H9 (cell line): ENCODE measurements around the gene KHNYN. TPM values are rescaled to one million over a fixed set of nuclear protein-coding genes. Genes with fewer than 3 reads are reported as not detected.

ENCODE experiments used
- DNase-seq: peaks from one replicate; pipeline ENCODE4 v3.0.0-alpha.2; 2017
- H2AFZ ChIP-seq: one replicate; pipeline ENCODE4 v1.6.1; 2013; ENCODE audit warnings: mild to moderate bottlenecking, low read length, control low read depth, moderate library complexity
- H2AK5ac ChIP-seq: 2 replicates; pipeline ENCODE4 v1.6.1; 2013; ENCODE audit warnings: low read length, control low read depth, mixed read lengths; ENCODE audit not compliant: insufficient read length
- H2BK120ac ChIP-seq: one replicate; pipeline ENCODE4 v1.6.1; 2013; ENCODE audit warnings: low read depth, mild to moderate bottlenecking, low read length, control low read depth, inconsistent platforms; ENCODE audit not compliant: poor library complexity, severe bottlenecking
- H2BK12ac ChIP-seq: 2 replicates; pipeline ENCODE4 v1.6.1; 2013; ENCODE audit warnings: low read length, control low read depth, mixed read lengths, low read depth; ENCODE audit not compliant: insufficient read length
- H2BK15ac ChIP-seq: 2 replicates; pipeline ENCODE4 v1.6.1; 2013; ENCODE audit warnings: low read depth, low read length, control low read depth
- H2BK20ac ChIP-seq: one replicate; pipeline ENCODE4 v1.6.1; 2013; ENCODE audit warnings: low read depth, mild to moderate bottlenecking, low read length, control low read depth, inconsistent platforms; ENCODE audit not compliant: poor library complexity, severe bottlenecking
- H2BK5ac ChIP-seq: 2 replicates; pipeline ENCODE4 v1.6.1; 2013; ENCODE audit warnings: low read length, control low read depth, mixed read lengths; ENCODE audit not compliant: insufficient read length
- H3K14ac ChIP-seq: 2 replicates; pipeline ENCODE4 v1.6.1; 2013; ENCODE audit warnings: low read length, control low read depth; ENCODE audit not compliant: insufficient read depth
- H3K18ac ChIP-seq: 2 replicates; pipeline ENCODE4 v1.6.1; 2013; ENCODE audit warnings: low read depth, mild to moderate bottlenecking, mixed read lengths, low read length, control low read depth; ENCODE audit not compliant: insufficient read length
- H3K23ac ChIP-seq: 2 replicates; pipeline ENCODE4 v1.6.1; 2013; ENCODE audit warnings: low read length, control low read depth, mixed read lengths, low read depth; ENCODE audit not compliant: insufficient read length
- H3K23me2 ChIP-seq: 2 replicates; pipeline ENCODE4 v1.6.1; 2013; ENCODE audit warnings: low read depth, mild to moderate bottlenecking, mixed read lengths, low read length, control low read depth; ENCODE audit not compliant: insufficient read length, poor library complexity, severe bottlenecking
- H3K27ac ChIP-seq: 2 replicates; pipeline ENCODE4 v1.5.1; 2013; ENCODE audit warnings: low read length, control low read depth, mixed read lengths, low read depth; ENCODE audit not compliant: insufficient read length
- H3K27me3 ChIP-seq: 2 replicates; pipeline ENCODE4 v1.6.1; 2013; ENCODE audit warnings: low read length, control low read depth, inconsistent platforms; ENCODE audit not compliant: insufficient read depth
- H3K4ac ChIP-seq: 2 replicates; pipeline ENCODE4 v1.6.1; 2013; ENCODE audit warnings: low read depth, mild to moderate bottlenecking, control low read depth, inconsistent platforms, low read length, moderate library complexity
- H3K4me1 ChIP-seq: 2 replicates; pipeline ENCODE4 v1.6.1; 2013; ENCODE audit warnings: low read length, control low read depth, inconsistent platforms; ENCODE audit not compliant: insufficient read depth
- H3K4me2 ChIP-seq: 2 replicates; pipeline ENCODE4 v1.6.1; 2013; ENCODE audit warnings: low read length, control low read depth, mixed read lengths; ENCODE audit not compliant: insufficient read length, insufficient read depth
- H3K56ac ChIP-seq: 2 replicates; pipeline ENCODE4 v1.6.1; 2013; ENCODE audit warnings: low read depth, mild to moderate bottlenecking, mixed read lengths, low read length, control low read depth; ENCODE audit not compliant: insufficient read length
- H3K79me1 ChIP-seq: 2 replicates; pipeline ENCODE4 v1.6.1; 2013; ENCODE audit warnings: low read depth, mild to moderate bottlenecking, moderate library complexity, low read length, control low read depth, inconsistent platforms; ENCODE audit not compliant: insufficient read depth, poor library complexity, severe bottlenecking
- H3K79me2 ChIP-seq: 2 replicates; pipeline ENCODE4 v1.6.1; 2013; ENCODE audit warnings: low read length, control low read depth, inconsistent platforms; ENCODE audit not compliant: insufficient read depth
- H3K9ac ChIP-seq: 2 replicates; pipeline ENCODE4 v1.6.1; 2013; ENCODE audit warnings: low read length, control low read depth, mixed read lengths; ENCODE audit not compliant: insufficient read length; ENCODE audit errors: extremely low read depth
- H3K9me3 ChIP-seq: one replicate; pipeline ENCODE4 v1.6.1; 2013; ENCODE audit warnings: low read depth, low read length, inconsistent platforms; ENCODE audit not compliant: control insufficient read depth
- H3T11ph ChIP-seq: one replicate; pipeline ENCODE4 v1.6.1; 2013; ENCODE audit warnings: mild to moderate bottlenecking, low read length, control low read depth, inconsistent platforms
- H4K20me1 ChIP-seq: one replicate; pipeline ENCODE4 v1.6.1; 2013; ENCODE audit not compliant: control insufficient read depth, insufficient read length, insufficient read depth
- H4K5ac ChIP-seq: 2 replicates; pipeline ENCODE4 v1.6.1; 2013; ENCODE audit warnings: low read depth, mild to moderate bottlenecking, mixed read lengths, low read length, control low read depth; ENCODE audit not compliant: insufficient read length
- H4K8ac ChIP-seq: replicated peaks from 2 replicates; pipeline ENCODE4 v1.6.1; 2013; ENCODE audit warnings: low read length, control low read depth, mixed read lengths, low read depth; ENCODE audit not compliant: insufficient read length
- H4K91ac ChIP-seq: 2 replicates; pipeline ENCODE4 v1.6.1; 2013; ENCODE audit warnings: low read depth, mild to moderate bottlenecking, moderate library complexity, mixed read lengths, low read length, control low read depth; ENCODE audit not compliant: insufficient read length
- H3K27ac Mint-ChIP-seq, 3 experiments: 2 replicates in 2 of 3; 3 replicates in 1 of 3; pipeline ENCODE4 v1.8.0; 2020 to 2021; ENCODE audit warnings: mixed read lengths in 3 of 3, mild to moderate bottlenecking in 1 of 3, moderate library complexity in 1 of 3
- H3K27me3 Mint-ChIP-seq: 2 replicates; pipeline ENCODE4 v1.8.0; 2021; ENCODE audit warnings: low read depth, mild to moderate bottlenecking, moderate library complexity, mixed read lengths
- H3K36me3 Mint-ChIP-seq, 3 experiments: 2 replicates in 2 of 3; 3 replicates in 1 of 3; pipeline ENCODE4 v1.8.0; 2020 to 2021; ENCODE audit warnings: low read depth in 3 of 3, mixed read lengths in 3 of 3; ENCODE audit not compliant: insufficient read depth in 1 of 3
- H3K4me1 Mint-ChIP-seq, 2 experiments: 2 replicates each; pipeline ENCODE4 v1.8.0; 2020; ENCODE audit warnings: mixed read lengths in 2 of 2
- H3K4me3 Mint-ChIP-seq, 2 experiments: 2 replicates in 1 of 2; 3 replicates in 1 of 2; pipeline ENCODE4 v1.8.0; 2020 to 2021; ENCODE audit warnings: mild to moderate bottlenecking in 2 of 2, mixed read lengths in 2 of 2, moderate library complexity in 1 of 2
- H3K9me3 Mint-ChIP-seq, 2 experiments: 2 replicates in 1 of 2; 3 replicates in 1 of 2; pipeline ENCODE4 v1.8.0; 2020; ENCODE audit warnings: mild to moderate bottlenecking in 2 of 2, mixed read lengths in 2 of 2, moderate library complexity in 1 of 2
- CTCF ChIP-seq: fragments of 200-600 bp; sonication (generic); conservative IDR thresholded peaks from 3 replicates; pipeline ENCODE4 v1.8.0; 2021; ENCODE audit warnings: antibody characterized with exemption, mild to moderate bottlenecking
- WGBS: extraction: QIAGEN DNeasy Blood & Tissue Kit; methylation state at CpG from one replicate; pipeline ENCODE4 v1.1.7; 2013; ENCODE audit warnings: missing lambda C conversion rate, low lambda C conversion rate, mixed read lengths; ENCODE audit not compliant: insufficient read length; ENCODE audit errors: extremely low coverage; 5-methylcytosine and 5-hydroxymethylcytosine counted together
- long read RNA-seq: library from polyadenylated mRNA; unstranded; transcript quantifications from one replicate; pipeline ENCODE4 v2.0.0, GENCODE V29; 2020
- total RNA-seq: library from RNA; stranded (reverse); gene quantifications from 2 replicates; pipeline ENCODE4 v1.2.1, GENCODE V29; 2021

KHNYN gene
- total RNA-seq = 30.0 and 31.3 TPM in 2 replicates
- long read RNA-seq, partial matches to known transcripts = 9 of 33 reads
- long read RNA-seq, other reads (novel, unspliced or antisense) = 21 of 33 reads

GRCh38 chr14:24429395-24430142 lies at the start of gene KHNYN, which contains the start of gene CBLN3:
KHNYN (plus strand) TSS chr14:24429954; CDS start chr14:24430731, 777 bp downstream.
CBLN3 (minus strand) TSS chr14:24429668; CDS start chr14:24429054, 614 bp downstream.
- no peak within 1 kb of the TSS for H4K5ac ChIP-seq
- no peak within 1 kb of the TSS for H2BK12ac ChIP-seq
- Mint-ChIP-seq H3K9me3 (no peaks in the 10 kb centered on the region), H3K36me3 (peaks cover 0 to 21% (median 16%) of the 10 kb centered on the region in 3 experiments; a peak in 5 of 7 replicates), H3K27me3 (peaks cover 8% of the 10 kb centered on the region), H3K4me3 (peak within 1 kb of the TSS; percentile 75 to 85), H3K4me1 (peaks cover 29 to 30% of the 10 kb centered on the region in 2 experiments), H3K27ac (peak within 1 kb of the TSS; percentile 48 to 90 (median 89); a peak in 4 of 7 replicates)
- no peak within 1 kb of the TSS for H3T11ph ChIP-seq
- H3K14ac ChIP-seq = peak within 1 kb of the TSS; percentile 27
- peaks cover 3% of the 10 kb centered on the region; the same call in 1 of the 2 replicates for H3K4me1 ChIP-seq
- H3K27ac ChIP-seq = no peak within 1 kb of the TSS
- TF ChIP-seq CTCF = no peak
- no peak within 1 kb of the TSS for H2BK120ac ChIP-seq
- peak; percentile 89 for DNase-seq
- no peaks in the 10 kb centered on the region for H3K79me1 ChIP-seq
- H2BK15ac ChIP-seq = no peak within 1 kb of the TSS
- no peak within 1 kb of the TSS for H3K56ac ChIP-seq
- no CpG with 5 or more reads among the region's 57 CpGs for WGBS
- peak within 1 kb of the TSS; percentile 98 for H3K4me2 ChIP-seq
- H3K9me3 ChIP-seq = no peaks in the 10 kb centered on the region
- H3K27me3 ChIP-seq = no peaks in the 10 kb centered on the region
- no peak within 1 kb of the TSS for H3K9ac ChIP-seq
- no peak within 1 kb of the TSS for H4K8ac ChIP-seq
- H2AK5ac ChIP-seq = no peak within 1 kb of the TSS
- H4K91ac ChIP-seq = no peak within 1 kb of the TSS
- no peak within 1 kb of the TSS for H2BK5ac ChIP-seq
- H4K20me1 ChIP-seq = peaks cover 2% of the 10 kb centered on the region
- H2AFZ ChIP-seq = no peak within 1 kb of the TSS
- no peak within 1 kb of the TSS for H2BK20ac ChIP-seq
- H3K18ac ChIP-seq = no peak within 1 kb of the TSS
- H3K23me2 ChIP-seq = peaks cover 7% of the 10 kb centered on the region
- H3K4ac ChIP-seq = no peak within 1 kb of the TSS
- no peaks in the 10 kb centered on the region for H3K79me2 ChIP-seq
- no peak within 1 kb of the TSS for H3K23ac ChIP-seq
